CD4-positive, alpha-beta T cell treated with Interleukin-17A for 1 hour (primary cell): ENCODE measurements around the gene TXLNG.
A peak's percentile ranks its signal among the peaks of the same experiment; 100 is the strongest.
"Not testable (repeated sequence)": the region's sequence is repeated elsewhere in the genome, so short reads cannot be mapped to it uniquely, and the experiment has no call there.

Experiments
- DNase-seq: peaks from one replicate; pipeline ENCODE4 v3.0.0-alpha.2; 2020

TXLNG gene

GRCh38 chrX:16839219-16839851 lies 53.1 kb downstream of the TXLNG start:
- no peak for DNase-seq

GRCh38 chrX:16839852-16840460 lies 53.7 kb downstream of the TXLNG start:
- no peak for DNase-seq

GRCh38 chrX:16842684-16843083 lies 56.4 kb downstream of the TXLNG start:
- no peak for DNase-seq

- no peak for DNase-seq
These were observed 57.1 kb downstream of the TXLNG start for GRCh38 chrX:16843208-16843909.

- no peak for DNase-seq
These were observed 59.4 kb downstream of the TXLNG start for GRCh38 chrX:16845686-16846085.

GRCh38 chrX:16848541-16848940 lies 62.3 kb downstream of the TXLNG start:
- no peak for DNase-seq

GRCh38 chrX:16851421-16851820 lies 65.2 kb downstream of the TXLNG start:
- no peak for DNase-seq

GRCh38 chrX:16851827-16852226 lies 65.6 kb downstream of the TXLNG start:
- DNase-seq: no peak

- no peak for DNase-seq
These were observed 66.4 kb downstream of the TXLNG start for GRCh38 chrX:16852617-16853179.

GRCh38 chrX:16853537-16853936 lies 67.3 kb downstream of the TXLNG start:
- DNase-seq: no peak

GRCh38 chrX:16855363-16856075 lies 69.3 kb downstream of the TXLNG start:
- no peak for DNase-seq

GRCh38 chrX:16856076-16856404 lies 69.8 kb downstream of the TXLNG start:
- not testable (repeated sequence) for DNase-seq

GRCh38 chrX:16856744-16857143 lies 70.5 kb downstream of the TXLNG start:
- DNase-seq: no peak

- DNase-seq: no peak
These were observed 76.6 kb downstream of the TXLNG start for GRCh38 chrX:16862829-16863228.

- DNase-seq: no peak
These were observed 81.7 kb downstream of the TXLNG start for GRCh38 chrX:16867947-16868346.

- DNase-seq: no peak
These were observed 82.7 kb downstream of the TXLNG start for GRCh38 chrX:16868920-16869319.

GRCh38 chrX:16869393-16870094 lies 83.3 kb downstream of the TXLNG start:
- DNase-seq: peak; percentile 19

GRCh38 chrX:16870095-16870861 lies 84.0 kb downstream of the TXLNG start, which contains the start of gene RBBP7:
TSS of gene RBBP7 (minus strand) at chrX:16870362. CDS start at chrX:16870053, 309 bp downstream.
- DNase-seq: peak; percentile 92

- no peak for DNase-seq
These were observed 84.9 kb downstream of the TXLNG start for GRCh38 chrX:16870862-16871815.

GRCh38 chrX:16873106-16873505 lies 86.8 kb downstream of the TXLNG start:
- DNase-seq: no peak
